NCI-H446 (cell line): Measurements from ENCODE around the gene TMEM178B.
A peak's percentile ranks its signal among the peaks of the same experiment; 100 is the strongest.
"Not testable (repeated sequence)": the region's sequence is repeated elsewhere in the genome, so short reads cannot be mapped to it uniquely, and the experiment has no call there.

Experiments
- DNase-seq, 2 experiments: peaks; one replicate each; lab custom pipeline; 2025; lab: John Stamatoyannopoulos, UW

Gene TMEM178B

GRCh38 chr7:141074162-141074991 is 513 bp downstream of the TMEM178B start:
- peak in 1 of 2 experiments; percentile 38 for DNase-seq

GRCh38 chr7:141074997-141075396 is 1.1 kb downstream of the TMEM178B start:
- no peak for DNase-seq

- DNase-seq: peak; percentile 13 to 53
Observed at GRCh38 chr7:141076377-141076776, 2.5 kb downstream of the TMEM178B start.

- no peak for DNase-seq
Observed at GRCh38 chr7:141079219-141079618, 5.4 kb downstream of the TMEM178B start.

GRCh38 chr7:141089490-141089889 is 15.6 kb downstream of the TMEM178B start:
- not testable (repeated sequence) for DNase-seq

GRCh38 chr7:141094336-141095070 is 20.6 kb downstream of the TMEM178B start:
- DNase-seq: no peak

GRCh38 chr7:141097430-141097829 is 23.6 kb downstream of the TMEM178B start:
- DNase-seq: no peak

- DNase-seq: no peak
Observed at GRCh38 chr7:141102436-141102835, 28.6 kb downstream of the TMEM178B start.

GRCh38 chr7:141103847-141104429 is 30.1 kb downstream of the TMEM178B start:
- DNase-seq: no peak

GRCh38 chr7:141113131-141113530 is 39.3 kb downstream of the TMEM178B start:
- DNase-seq: no peak

GRCh38 chr7:141114029-141114664 is 40.3 kb downstream of the TMEM178B start:
- no peak for DNase-seq

- no peak for DNase-seq
Observed at GRCh38 chr7:141115965-141116364, 42.1 kb downstream of the TMEM178B start.

GRCh38 chr7:141116661-141117060 is 42.8 kb downstream of the TMEM178B start:
- DNase-seq: not testable (repeated sequence)

GRCh38 chr7:141118767-141119166 is 44.9 kb downstream of the TMEM178B start:
- no peak for DNase-seq

GRCh38 chr7:141119187-141119586 is 45.3 kb downstream of the TMEM178B start:
- DNase-seq: no peak

- no peak for DNase-seq
Observed at GRCh38 chr7:141122736-141123135, 48.9 kb downstream of the TMEM178B start.

- no peak for DNase-seq
Observed at GRCh38 chr7:141123522-141123921, 49.7 kb downstream of the TMEM178B start.

- DNase-seq: no peak
Observed at GRCh38 chr7:141126107-141126506, 52.2 kb downstream of the TMEM178B start.

GRCh38 chr7:141128506-141128905 is 54.6 kb downstream of the TMEM178B start:
- no peak for DNase-seq

- DNase-seq: no peak
Observed at GRCh38 chr7:141128931-141129330, 55.1 kb downstream of the TMEM178B start.

- DNase-seq: no peak
Observed at GRCh38 chr7:141132671-141133070, 58.8 kb downstream of the TMEM178B start.

- no peak for DNase-seq
Observed at GRCh38 chr7:141133646-141134045, 59.8 kb downstream of the TMEM178B start.
